A549 treated with dexamethasone at 1 μM for 4 hours (cell line): ENCODE measurements around the gene ALMS1. TPM values are rescaled to one million over a fixed set of nuclear protein-coding genes. Genes with fewer than 3 reads are reported as not detected.

Experiments used
- total RNA-seq: library from RNA; stranded (reverse); fragments of 200-300 nt; extraction: Qiagen RNA extraction; gene quantifications from 5 replicates; pipeline ENCODE4 v1.2.3, GENCODE V29; 2022

ALMS1 gene, protein sequence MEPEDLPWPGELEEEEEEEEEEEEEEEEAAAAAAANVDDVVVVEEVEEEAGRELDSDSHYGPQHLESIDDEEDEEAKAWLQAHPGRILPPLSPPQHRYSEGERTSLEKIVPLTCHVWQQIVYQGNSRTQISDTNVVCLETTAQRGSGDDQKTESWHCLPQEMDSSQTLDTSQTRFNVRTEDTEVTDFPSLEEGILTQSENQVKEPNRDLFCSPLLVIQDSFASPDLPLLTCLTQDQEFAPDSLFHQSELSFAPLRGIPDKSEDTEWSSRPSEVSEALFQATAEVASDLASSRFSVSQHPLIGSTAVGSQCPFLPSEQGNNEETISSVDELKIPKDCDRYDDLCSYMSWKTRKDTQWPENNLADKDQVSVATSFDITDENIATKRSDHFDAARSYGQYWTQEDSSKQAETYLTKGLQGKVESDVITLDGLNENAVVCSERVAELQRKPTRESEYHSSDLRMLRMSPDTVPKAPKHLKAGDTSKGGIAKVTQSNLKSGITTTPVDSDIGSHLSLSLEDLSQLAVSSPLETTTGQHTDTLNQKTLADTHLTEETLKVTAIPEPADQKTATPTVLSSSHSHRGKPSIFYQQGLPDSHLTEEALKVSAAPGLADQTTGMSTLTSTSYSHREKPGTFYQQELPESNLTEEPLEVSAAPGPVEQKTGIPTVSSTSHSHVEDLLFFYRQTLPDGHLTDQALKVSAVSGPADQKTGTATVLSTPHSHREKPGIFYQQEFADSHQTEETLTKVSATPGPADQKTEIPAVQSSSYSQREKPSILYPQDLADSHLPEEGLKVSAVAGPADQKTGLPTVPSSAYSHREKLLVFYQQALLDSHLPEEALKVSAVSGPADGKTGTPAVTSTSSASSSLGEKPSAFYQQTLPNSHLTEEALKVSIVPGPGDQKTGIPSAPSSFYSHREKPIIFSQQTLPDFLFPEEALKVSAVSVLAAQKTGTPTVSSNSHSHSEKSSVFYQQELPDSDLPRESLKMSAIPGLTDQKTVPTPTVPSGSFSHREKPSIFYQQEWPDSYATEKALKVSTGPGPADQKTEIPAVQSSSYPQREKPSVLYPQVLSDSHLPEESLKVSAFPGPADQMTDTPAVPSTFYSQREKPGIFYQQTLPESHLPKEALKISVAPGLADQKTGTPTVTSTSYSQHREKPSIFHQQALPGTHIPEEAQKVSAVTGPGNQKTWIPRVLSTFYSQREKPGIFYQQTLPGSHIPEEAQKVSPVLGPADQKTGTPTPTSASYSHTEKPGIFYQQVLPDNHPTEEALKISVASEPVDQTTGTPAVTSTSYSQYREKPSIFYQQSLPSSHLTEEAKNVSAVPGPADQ (N-terminal part only)
- 8.0 to 11.4 TPM (median 9.8 TPM) in 5 replicates for total RNA-seq

GRCh38 chr2:73385504-73386341 is at the start of gene ALMS1:
Gene ALMS1, plus strand, starts transcription at chr2:73385836. Its CDS starts 33 bp downstream, at chr2:73385869.

GRCh38 chr2:73642338-73643018 is 256.8 kb downstream of the ALMS1 start, which contains the start of gene NAT8:
Gene NAT8, minus strand, starts transcription at chr2:73642422. Its CDS starts 794 bp downstream, at chr2:73641628.

Other genes starting within 250 kb of the ALMS1 start
- gene NOTO, start 183.3 kb upstream of the ALMS1 start, total RNA-seq, result 0.02 TPM in 3 of 5 replicates, not detected in the others
- 50.3 to 57.7 TPM (median 53.9 TPM) in 5 replicates for gene SMYD5, start 171.6 kb upstream of the ALMS1 start, total RNA-seq
- gene PRADC1, start 152.6 kb upstream of the ALMS1 start, total RNA-seq, result 18.4 to 23.8 TPM (median 22.4 TPM) in 5 replicates
- gene CCT7, start 151.5 kb upstream of the ALMS1 start, total RNA-seq, result 634 to 838 TPM (median 651 TPM) in 5 replicates
- gene FBXO41, start 101.4 kb upstream of the ALMS1 start, total RNA-seq, result 3.9 to 5.6 TPM (median 4.4 TPM) in 5 replicates
- gene EGR4, start 92.3 kb upstream of the ALMS1 start, total RNA-seq, result 0.09 to 0.27 TPM (median 0.12 TPM) in 5 replicates